Fibroblast of lung (primary cell): ENCODE data around the gene NLRP6.

Experiments
- EZH2 ChIP-seq: IDR thresholded peaks from 2 replicates; pipeline ENCODE4 v1.5.1; 2012; ENCODE audit warnings: low read length, control low read depth, mild to moderate bottlenecking; ENCODE audit errors: missing control alignments
- TF ChIP-seq, protein P1 (sequence below), 2 donors: IDR thresholded peaks in 1 of 2; conservative IDR thresholded peaks in 1 of 2; 1 replicate in 1 of 2; 2 replicates in 1 of 2; pipeline ENCODE4 v1.5.1; 2011 to 2012; ENCODE audit warnings: low read length in 2 of 2, control low read depth in 1 of 2, inconsistent platforms in 1 of 2, low read depth in 1 of 2, mild to moderate bottlenecking in 1 of 2

- TF ChIP-seq, protein P1, sequence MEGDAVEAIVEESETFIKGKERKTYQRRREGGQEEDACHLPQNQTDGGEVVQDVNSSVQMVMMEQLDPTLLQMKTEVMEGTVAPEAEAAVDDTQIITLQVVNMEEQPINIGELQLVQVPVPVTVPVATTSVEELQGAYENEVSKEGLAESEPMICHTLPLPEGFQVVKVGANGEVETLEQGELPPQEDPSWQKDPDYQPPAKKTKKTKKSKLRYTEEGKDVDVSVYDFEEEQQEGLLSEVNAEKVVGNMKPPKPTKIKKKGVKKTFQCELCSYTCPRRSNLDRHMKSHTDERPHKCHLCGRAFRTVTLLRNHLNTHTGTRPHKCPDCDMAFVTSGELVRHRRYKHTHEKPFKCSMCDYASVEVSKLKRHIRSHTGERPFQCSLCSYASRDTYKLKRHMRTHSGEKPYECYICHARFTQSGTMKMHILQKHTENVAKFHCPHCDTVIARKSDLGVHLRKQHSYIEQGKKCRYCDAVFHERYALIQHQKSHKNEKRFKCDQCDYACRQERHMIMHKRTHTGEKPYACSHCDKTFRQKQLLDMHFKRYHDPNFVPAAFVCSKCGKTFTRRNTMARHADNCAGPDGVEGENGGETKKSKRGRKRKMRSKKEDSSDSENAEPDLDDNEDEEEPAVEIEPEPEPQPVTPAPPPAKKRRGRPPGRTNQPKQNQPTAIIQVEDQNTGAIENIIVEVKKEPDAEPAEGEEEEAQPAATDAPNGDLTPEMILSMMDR (conservative IDR thresholded peaks at IDR 0.05 in 1 of 2, IDR thresholded peaks at IDR 0.05 in 1 of 2; ENCODE audit: low read depth in 1 of 2, low read length in 2 of 2) = no peak
- TF ChIP-seq EZH2 = no peak
These were observed 4.6 kb downstream of the NLRP6 start for GRCh38 chr11:282630-283360.
